ENCODE results near the gene CDKN2AIP.

The CDKN2AIP gene

DNA sequence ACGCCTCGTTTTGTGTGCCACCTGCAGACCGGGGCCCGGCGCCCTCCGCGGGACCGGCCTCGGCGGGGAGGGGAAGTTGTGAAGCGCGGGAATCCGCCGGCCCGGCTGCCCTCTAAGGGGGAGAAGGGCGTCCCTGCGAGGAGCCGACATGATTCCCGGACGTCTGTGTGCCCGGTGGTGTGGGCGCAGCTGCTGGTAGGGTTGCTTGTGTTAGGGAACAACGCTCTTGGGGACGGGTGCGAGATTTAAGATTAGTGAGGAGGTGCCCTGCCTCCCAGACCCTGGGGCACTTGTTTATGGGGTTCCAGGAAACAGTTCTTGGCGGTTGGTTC is 627 bp downstream of the CDKN2AIP start:
- TF ChIP-seq, protein P1, sequence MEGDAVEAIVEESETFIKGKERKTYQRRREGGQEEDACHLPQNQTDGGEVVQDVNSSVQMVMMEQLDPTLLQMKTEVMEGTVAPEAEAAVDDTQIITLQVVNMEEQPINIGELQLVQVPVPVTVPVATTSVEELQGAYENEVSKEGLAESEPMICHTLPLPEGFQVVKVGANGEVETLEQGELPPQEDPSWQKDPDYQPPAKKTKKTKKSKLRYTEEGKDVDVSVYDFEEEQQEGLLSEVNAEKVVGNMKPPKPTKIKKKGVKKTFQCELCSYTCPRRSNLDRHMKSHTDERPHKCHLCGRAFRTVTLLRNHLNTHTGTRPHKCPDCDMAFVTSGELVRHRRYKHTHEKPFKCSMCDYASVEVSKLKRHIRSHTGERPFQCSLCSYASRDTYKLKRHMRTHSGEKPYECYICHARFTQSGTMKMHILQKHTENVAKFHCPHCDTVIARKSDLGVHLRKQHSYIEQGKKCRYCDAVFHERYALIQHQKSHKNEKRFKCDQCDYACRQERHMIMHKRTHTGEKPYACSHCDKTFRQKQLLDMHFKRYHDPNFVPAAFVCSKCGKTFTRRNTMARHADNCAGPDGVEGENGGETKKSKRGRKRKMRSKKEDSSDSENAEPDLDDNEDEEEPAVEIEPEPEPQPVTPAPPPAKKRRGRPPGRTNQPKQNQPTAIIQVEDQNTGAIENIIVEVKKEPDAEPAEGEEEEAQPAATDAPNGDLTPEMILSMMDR (IDR thresholded peaks at IDR 0.05) = no peak
- H3K27me3 Mint-ChIP-seq (ENCODE audit: low read depth, poor library complexity) = no peaks in the 10 kb centered on the region
- no peak for DNase-seq
- peak overlapping the region; percentile 97 for H3K4me3 Mint-ChIP-seq
- H3K27ac Mint-ChIP-seq = peak overlapping the region; percentile 98
- H3K36me3 Mint-ChIP-seq (ENCODE audit: low read depth) = peaks cover 45% of the 10 kb centered on the region
- H3K9me3 Mint-ChIP-seq = no peaks in the 10 kb centered on the region
- peaks cover 69% of the 10 kb centered on the region for H3K4me1 Mint-ChIP-seq

DNA sequence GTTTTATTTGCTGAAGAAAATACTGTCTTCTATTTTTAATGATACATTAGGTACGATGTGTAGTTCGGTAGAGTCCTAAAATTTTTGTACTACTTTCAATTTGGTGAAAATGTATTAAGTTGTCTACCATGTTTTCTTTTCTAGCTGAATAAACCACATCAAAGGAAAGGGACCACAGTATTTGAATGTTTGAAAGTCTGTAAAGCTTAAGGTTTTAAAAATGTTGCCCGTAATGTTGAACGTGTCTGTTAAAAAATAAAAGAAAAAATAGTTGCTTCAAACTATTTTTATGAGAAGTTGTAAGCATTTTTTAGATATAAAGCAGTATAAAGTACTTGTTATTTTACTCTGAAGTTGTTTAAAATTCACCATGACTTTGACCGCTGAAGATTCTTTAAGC is 3.2 kb downstream of the CDKN2AIP start:
- TF ChIP-seq, protein P1 (IDR thresholded peaks at IDR 0.05) = no peak
- Mint-ChIP-seq H3K27ac (no peak overlapping the region), H3K4me3 (no peak overlapping the region), H3K4me1 (peaks cover 49% of the 10 kb centered on the region), H3K36me3 (ENCODE audit: low read depth) (peaks cover 66% of the 10 kb centered on the region), H3K27me3 (ENCODE audit: low read depth, poor library complexity) (no peaks in the 10 kb centered on the region), H3K9me3 (no peaks in the 10 kb centered on the region)
- DNase-seq = no peak

DNA sequence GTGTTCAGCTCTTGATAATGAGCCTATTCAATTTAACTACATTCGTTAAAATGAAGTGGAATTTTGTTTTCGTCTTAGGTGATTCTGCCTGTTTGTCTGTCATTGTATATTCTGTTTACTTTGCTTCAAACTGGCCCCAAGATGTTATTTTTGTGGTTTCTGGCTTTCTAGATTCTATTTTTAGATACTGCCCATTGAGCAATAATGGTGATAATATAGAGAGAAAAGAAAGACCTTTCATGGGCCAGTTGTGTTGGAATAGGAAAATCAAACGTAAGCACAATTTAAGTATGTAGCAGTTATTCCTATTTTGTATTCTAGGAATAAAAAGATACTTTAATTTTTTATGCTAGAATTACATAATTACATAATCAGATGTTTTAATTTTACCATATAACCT is 4.0 kb downstream of the CDKN2AIP start:
- Mint-ChIP-seq H3K27ac (no peak overlapping the region), H3K36me3 (ENCODE audit: low read depth) (peaks cover 73% of the 10 kb centered on the region), H3K4me1 (peaks cover 41% of the 10 kb centered on the region)

DNA sequence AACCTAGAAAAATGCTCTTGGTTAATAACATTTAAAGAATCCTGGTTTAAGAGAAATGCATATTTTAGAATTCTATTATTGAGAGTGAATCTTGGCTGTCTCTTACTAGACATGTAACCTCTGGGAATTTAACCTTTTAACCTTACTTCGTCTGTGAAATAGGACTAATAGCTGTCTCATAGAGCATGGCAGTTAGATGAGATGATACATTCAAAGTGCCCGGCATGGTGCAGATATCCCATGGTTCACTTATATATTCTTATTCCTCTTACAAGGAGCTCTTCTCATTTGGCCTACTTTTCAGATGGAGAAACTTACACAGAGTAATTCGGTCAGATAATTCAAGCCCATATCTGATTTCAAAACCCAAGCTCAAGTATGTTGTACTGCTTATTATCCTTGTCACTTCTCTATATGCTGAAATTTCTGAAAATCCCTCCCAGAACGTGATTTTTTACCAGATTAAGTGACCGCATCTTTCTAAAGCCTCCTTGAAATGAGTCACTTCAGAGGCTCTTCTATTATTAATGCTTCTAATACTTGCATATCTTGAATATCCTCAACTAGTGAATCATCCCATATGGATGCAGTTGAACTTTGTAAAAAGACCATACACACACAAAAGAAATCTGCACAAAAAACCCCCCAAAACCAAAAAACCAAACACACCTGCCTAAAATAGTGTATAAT is 4.9 kb downstream of the CDKN2AIP start:
- DNase-seq = no peak
- peaks cover 36% of the 10 kb centered on the region for H3K4me1 Mint-ChIP-seq
- no peak overlapping the region for H3K27ac Mint-ChIP-seq

More for the DNA sequence above, 4.0 kb downstream of the CDKN2AIP start:
- Mint-ChIP-seq H3K4me3 (peak overlapping the region; percentile 32), H3K9me3 (no peaks in the 10 kb centered on the region), H3K27me3 (ENCODE audit: low read depth, poor library complexity) (no peaks in the 10 kb centered on the region)
- TF ChIP-seq, protein P1 (IDR thresholded peaks at IDR 0.05) = no peak
- no peak for DNase-seq

DNA sequence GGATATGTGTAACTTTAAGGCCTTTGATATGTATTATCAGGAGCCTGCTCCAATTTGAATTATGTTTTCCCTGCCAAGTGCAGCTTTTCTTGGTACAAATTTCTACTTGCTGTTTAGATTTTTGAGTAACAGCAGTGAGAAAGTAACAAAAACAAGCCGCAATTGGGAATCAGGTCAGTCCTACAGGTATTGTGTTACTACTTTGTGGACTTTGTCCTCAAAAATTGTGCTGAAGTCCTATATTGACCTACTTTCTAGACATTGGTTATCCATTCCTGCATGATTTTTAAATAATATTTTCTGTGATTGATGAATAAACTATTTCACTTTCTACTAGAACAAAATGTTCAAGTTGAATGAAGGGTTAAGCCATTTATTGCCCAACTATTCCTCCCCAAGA is 5.7 kb downstream of the CDKN2AIP start:
- no peak for DNase-seq
- Mint-ChIP-seq H3K9me3 (no peaks in the 10 kb centered on the region), H3K27me3 (ENCODE audit: low read depth, poor library complexity) (no peaks in the 10 kb centered on the region), H3K36me3 (ENCODE audit: low read depth) (peaks cover 86% of the 10 kb centered on the region), H3K27ac (no peak overlapping the region), H3K4me1 (peaks cover 34% of the 10 kb centered on the region), H3K4me3 (no peak overlapping the region)
- TF ChIP-seq, protein P1 (IDR thresholded peaks at IDR 0.05) = no peak

More for the DNA sequence above, 4.9 kb downstream of the CDKN2AIP start:
- no peaks in the 10 kb centered on the region for H3K27me3 Mint-ChIP-seq (ENCODE audit: low read depth, poor library complexity)
- TF ChIP-seq, protein P1 (IDR thresholded peaks at IDR 0.05) = no peak
- H3K36me3 Mint-ChIP-seq (ENCODE audit: low read depth) = peaks cover 79% of the 10 kb centered on the region
- no peak overlapping the region for H3K4me3 Mint-ChIP-seq
- no peaks in the 10 kb centered on the region for H3K9me3 Mint-ChIP-seq

Measured in nephron progenitor cell (in vitro differentiated cells).